GM18867 (cell line): ENCODE results near the gene NBPF1.
"Not testable (repeated sequence)": the region's sequence is repeated elsewhere in the genome, so short reads cannot be mapped to it uniquely, and the experiment has no call there.

Experiments used
- ATAC-seq: cut with Tn5 transposase; IDR thresholded peaks from one replicate; pipeline ENCODE4 v1.9.1; 2021; ENCODE audit warnings: mild to moderate bottlenecking, moderate library complexity; ENCODE audit not compliant: unreplicated experiment

Gene NBPF1

GRCh38 chr1:16613185-16614147 lies at the start of gene NBPF1:
Gene NBPF1 (minus strand): TSS chr1:16613564.
- peak; percentile 86 for ATAC-seq

GRCh38 chr1:16658234-16658633 lies 44.9 kb upstream of the NBPF1 start:
- ATAC-seq, result not testable (repeated sequence)

- ATAC-seq, result not testable (repeated sequence)
Observed at GRCh38 chr1:16656981-16657683, 43.8 kb upstream of the NBPF1 start.

- not testable (repeated sequence) for ATAC-seq
Observed at GRCh38 chr1:16656574-16656973, 43.2 kb upstream of the NBPF1 start.

- ATAC-seq, result not testable (repeated sequence)
Observed at GRCh38 chr1:16651560-16651959, 38.2 kb upstream of the NBPF1 start.

GRCh38 chr1:16649960-16650359 lies 36.6 kb upstream of the NBPF1 start:
- ATAC-seq, result not testable (repeated sequence)

GRCh38 chr1:16649390-16649789 lies 36.0 kb upstream of the NBPF1 start:
- not testable (repeated sequence) for ATAC-seq

- ATAC-seq, result not testable (repeated sequence)
Observed at GRCh38 chr1:16648756-16649155, 35.4 kb upstream of the NBPF1 start.

- ATAC-seq, result not testable (repeated sequence)
Observed at GRCh38 chr1:16648250-16648649, 34.9 kb upstream of the NBPF1 start.

- not testable (repeated sequence) for ATAC-seq
Observed at GRCh38 chr1:16647179-16648176, 34.1 kb upstream of the NBPF1 start.

- ATAC-seq, result not testable (repeated sequence)
Observed at GRCh38 chr1:16646716-16647115, 33.4 kb upstream of the NBPF1 start.

- ATAC-seq, result not testable (repeated sequence)
Observed at GRCh38 chr1:16646061-16646664, 32.8 kb upstream of the NBPF1 start.

- ATAC-seq, result peak; percentile 9
Observed at GRCh38 chr1:16645271-16646060, 32.1 kb upstream of the NBPF1 start.

GRCh38 chr1:16644482-16645270 lies 31.3 kb upstream of the NBPF1 start:
- ATAC-seq, result peak; percentile 76

GRCh38 chr1:16644193-16644481 lies 30.8 kb upstream of the NBPF1 start:
- ATAC-seq, result no peak

- ATAC-seq, result peak; percentile 5
Observed at GRCh38 chr1:16643476-16644192, 30.3 kb upstream of the NBPF1 start.

- ATAC-seq, result not testable (repeated sequence)
Observed at GRCh38 chr1:16643001-16643411, 29.6 kb upstream of the NBPF1 start.
